Mesenteric fat pad (tissue), 1 donor: ENCODE measurements around the gene TNIP1. TPM values are rescaled to one million over a fixed set of nuclear protein-coding genes. Genes with fewer than 3 reads are reported as not detected.

Experiments
- DNase-seq: peaks from one replicate; pipeline ENCODE4 v3.0.0-alpha.2; 2020; ENCODE audit warnings: low spot score
- total RNA-seq: library from RNA; stranded (reverse); fragmentation: NEBNext Ultra II Directional; extraction: Animal tissue kit (Norgen Biotek cat#: 25700); gene quantifications from one replicate; pipeline ENCODE4 v1.2.1, GENCODE V29; 2021
- donor health status: DM: yes; HTN: yes; CAD: no.

The TNIP1 gene
- total RNA-seq, 1 donor from 2014 or later: 285 TPM

DNA sequence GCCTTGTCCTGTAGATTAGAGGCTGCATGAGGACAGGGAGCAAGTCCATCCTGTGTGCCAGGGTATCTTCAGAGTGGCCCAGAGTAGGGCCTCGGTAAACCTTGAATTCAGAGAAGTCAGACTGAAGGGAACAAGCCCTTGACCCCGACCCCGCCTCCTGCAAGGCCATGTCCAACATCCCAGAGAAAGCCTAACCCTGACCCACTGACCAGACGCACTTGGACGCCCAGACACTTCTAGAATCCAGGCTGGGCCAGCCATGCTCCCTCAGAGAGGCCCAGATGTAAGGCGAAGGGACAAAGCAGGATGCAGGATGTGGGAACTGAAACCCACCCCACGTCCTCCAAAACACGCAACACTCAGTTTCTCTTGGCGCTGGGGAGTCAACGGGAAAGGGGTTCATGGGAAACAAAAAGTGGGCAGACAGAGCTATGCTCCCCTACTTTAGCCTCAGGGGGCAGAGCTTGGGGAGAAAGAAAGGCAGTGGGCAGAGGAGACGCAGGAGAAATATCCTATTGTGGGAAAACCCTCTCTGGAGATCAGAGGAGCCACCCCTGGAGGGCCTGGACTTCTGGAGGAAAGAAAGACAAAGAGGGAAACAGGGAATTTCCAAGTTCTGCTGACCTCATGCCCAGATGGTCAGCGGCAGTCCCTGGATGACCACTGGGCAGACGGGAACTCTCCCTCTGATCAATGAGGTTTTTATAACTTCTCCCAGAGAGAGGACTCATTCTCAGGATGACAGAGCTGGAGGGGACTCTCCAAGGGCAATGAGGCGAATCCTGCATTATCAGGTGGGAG is 13.0 kb downstream of the TNIP1 start:
- DNase-seq: no peak

GRCh38 chr5:151066920-151067319 is 13.9 kb downstream of the TNIP1 start:
- no peak for DNase-seq

DNA sequence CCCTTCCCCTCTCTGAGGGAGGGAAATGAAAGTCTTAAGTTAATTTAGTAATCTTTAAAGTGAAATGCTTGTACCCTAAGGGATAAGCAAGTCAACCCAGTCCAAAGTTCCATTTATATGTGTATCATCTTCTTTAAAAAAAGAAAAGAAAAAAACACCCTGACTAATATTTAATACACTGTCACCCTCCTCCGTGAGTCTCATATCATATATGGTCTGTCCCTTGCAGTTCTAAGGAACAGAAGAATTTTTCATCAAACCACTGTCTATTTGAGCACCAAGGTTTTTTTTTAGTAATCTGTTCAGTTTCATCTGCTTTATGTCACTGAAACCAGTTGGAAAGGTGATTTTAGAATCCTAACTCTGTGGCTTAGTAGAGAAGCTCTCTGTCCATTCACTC is 15.2 kb downstream of the TNIP1 start:
- DNase-seq: no peak

GRCh38 chr5:151064916-151065499 is 15.8 kb downstream of the TNIP1 start:
- DNase-seq: no peak

DNA sequence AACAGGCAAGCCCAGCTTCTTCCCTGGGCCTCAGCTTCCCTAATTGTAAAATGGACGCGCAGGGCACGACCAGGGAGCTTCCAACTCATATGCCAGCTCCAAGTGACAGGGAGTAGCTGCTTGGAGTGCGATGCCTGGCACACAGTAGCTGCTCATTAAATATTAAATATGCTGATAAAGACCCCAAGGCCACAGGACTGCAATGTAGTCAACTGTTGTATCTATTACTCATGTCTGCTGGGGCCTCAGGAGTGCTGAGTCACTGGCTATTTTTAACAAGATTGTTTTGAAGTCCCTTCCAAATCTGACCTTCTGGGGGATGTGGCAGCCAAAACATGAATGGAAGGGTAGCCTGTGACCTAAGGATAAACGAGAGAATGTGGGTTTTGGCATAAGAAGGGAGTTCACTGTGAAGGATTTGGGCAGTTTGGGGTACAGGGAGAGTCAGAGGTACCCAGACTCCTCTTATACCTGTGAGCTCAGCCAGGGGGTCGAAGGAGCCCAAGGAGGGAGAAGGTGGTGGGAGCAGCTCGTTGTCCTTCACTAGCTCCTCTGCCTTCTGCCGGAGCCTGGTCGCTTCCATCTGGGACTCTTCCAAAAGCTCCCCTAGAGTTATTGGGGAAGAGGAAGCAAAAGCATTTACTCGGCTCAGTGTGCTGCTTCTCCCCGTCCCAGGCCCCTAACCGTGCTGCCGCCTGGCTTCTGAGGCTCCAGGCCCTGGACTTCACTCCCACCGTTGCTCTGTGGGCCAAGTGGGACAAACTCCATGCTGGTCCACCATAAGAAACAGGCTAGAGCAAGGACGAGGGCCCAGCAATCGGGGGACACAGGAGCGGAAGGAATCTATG is 17.5 kb downstream of the TNIP1 start:
- DNase-seq: no peak

- no peak for DNase-seq
Observed at GRCh38 chr5:151062405-151063141, 18.3 kb downstream of the TNIP1 start.

DNA sequence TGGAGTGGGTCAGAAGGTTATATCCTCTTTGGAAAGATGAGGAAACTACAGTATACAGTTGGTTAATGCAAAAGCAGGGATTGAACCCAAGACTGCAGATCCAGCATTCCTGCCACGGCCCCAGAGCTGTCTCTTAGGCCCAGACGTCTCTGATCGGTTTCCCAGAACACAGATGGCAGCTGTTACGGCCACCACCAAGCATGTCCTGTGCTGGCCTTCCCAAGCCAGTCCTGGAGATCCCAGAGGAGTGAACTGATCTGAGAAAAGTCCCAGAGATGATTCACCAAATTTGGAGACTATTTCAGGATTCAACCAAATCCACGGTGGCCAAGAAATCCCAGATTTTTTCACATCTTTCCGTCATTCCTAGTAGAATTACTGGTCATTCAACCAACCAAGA is 20.1 kb downstream of the TNIP1 start:
- no peak for DNase-seq

GRCh38 chr5:151058891-151059489 is 21.8 kb downstream of the TNIP1 start:
- no peak for DNase-seq

DNA sequence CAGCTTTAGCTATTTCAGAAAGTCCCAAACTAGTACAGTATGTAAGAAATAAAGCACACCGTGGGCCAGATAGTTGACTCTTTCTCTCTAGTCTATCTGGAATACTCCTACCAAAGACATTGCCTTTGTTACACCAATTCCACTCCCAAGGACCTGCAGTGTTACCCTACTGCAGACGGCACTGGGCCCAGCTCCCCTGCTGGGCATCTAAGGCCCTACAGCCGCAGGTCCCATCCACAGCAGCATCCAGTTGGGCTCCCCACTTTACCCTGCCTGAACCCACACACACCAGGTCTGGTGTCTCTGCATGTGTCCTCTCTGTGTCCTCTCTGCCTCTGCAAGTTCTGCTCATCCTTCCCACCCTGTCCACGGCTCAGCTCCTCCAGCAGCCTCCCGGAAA is 22.5 kb downstream of the TNIP1 start:
- no peak for DNase-seq

DNA sequence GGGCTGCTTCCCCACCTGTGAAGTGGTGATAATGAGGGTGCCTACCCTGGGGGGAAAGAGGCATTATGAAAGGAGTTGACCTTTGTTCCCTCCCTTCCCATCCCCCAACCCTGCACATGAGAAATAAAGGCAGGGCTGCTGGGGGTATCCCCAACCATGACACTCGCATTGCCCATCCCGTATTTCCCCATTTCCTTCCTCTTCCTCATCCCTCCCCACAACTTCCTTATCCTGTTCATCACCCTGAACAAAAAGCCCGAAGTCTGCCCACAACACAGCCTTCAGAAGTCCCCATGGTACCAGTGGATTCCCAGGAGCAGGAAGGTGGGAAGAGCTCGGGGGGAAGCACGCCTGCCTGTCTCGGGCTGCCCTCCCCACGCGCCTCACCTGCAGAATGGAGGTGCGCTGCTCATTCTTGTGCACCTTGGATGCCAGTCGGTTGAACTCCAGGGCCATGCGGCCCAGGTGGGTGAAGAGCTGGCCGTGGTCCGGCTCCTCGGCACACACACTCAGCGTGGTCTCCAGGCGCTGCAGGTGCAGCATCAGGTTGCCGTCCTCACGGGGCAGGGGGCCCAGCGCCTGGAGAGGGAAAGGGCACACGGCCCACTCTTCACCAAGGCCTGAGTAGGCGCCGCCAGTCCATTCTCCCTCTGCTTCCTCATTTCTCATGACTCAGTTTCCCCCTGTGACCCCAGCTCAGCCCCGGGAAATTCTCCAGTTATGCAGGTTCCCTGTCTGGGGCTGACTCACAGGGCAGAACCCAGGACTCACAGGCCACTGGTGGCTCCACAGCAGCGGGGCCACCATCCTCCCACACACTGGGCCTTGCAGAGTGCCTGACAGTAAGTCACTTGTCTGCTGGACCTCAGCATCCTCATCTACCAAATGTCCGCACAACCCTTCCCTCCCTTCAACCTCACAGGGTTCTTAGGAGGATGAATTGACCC is 24.2 kb downstream of the TNIP1 start:
- DNase-seq: no peak

DNA sequence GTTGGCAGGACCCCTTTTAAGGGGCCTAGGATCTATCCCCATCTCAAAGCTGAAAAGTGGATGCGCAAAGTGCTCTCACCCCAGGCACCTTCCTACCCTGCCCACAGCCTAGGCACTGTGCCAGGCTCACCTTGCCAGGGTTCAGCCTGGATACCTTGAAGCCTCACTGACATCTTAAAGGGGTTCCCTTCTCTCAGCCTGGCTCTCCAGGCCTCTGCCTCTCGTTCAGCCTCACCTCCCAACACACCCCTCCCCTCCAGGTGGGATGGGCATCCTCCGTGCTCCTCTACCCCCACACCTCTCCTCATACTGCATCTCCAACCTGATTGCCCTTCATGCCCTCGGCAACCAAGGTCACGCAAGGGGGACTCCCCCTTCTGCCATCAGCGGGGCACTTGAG is 25.5 kb downstream of the TNIP1 start:
- no peak for DNase-seq

DNA sequence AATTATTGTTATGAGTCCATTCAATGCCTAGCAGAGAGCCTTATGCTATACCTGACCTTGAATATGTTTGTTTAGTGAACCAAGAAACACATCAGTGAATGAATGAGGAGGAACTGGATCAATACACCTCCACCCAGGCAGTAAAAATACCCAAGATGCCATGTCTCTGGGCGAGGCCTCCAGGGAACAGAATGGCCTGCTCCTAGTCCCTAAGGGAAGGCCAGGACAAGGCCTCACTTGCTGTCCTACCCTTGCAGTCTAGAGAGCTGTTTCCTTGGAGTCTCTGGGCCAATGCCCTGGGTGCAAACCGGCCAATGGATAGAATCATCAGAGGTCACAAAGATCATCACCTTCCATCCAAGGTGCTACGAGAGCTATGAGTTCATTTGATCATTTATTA is 26.1 kb downstream of the TNIP1 start:
- no peak for DNase-seq

- DNase-seq: no peak
Observed at GRCh38 chr5:151053796-151054462, 26.9 kb downstream of the TNIP1 start.

DNA sequence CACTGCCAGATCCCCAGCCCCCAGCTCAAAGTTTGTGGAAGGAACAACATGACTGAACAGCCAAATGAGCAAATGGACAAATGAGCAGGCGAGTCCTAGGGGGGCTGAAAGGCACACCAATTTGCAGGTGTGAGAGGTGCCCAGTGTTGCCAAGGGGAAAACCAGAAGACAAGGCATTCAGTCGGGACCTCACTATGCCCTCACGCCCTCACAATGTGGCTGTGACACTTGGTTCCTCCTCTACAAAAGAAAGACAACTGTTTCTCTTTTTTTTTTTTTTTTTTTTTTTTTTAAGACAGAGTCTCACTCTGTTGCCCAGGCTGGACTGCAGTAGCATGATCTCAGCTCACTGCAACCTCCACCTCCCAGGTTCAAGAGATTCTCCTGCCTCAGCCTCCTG is 28.0 kb downstream of the TNIP1 start:
- DNase-seq: no peak

DNA sequence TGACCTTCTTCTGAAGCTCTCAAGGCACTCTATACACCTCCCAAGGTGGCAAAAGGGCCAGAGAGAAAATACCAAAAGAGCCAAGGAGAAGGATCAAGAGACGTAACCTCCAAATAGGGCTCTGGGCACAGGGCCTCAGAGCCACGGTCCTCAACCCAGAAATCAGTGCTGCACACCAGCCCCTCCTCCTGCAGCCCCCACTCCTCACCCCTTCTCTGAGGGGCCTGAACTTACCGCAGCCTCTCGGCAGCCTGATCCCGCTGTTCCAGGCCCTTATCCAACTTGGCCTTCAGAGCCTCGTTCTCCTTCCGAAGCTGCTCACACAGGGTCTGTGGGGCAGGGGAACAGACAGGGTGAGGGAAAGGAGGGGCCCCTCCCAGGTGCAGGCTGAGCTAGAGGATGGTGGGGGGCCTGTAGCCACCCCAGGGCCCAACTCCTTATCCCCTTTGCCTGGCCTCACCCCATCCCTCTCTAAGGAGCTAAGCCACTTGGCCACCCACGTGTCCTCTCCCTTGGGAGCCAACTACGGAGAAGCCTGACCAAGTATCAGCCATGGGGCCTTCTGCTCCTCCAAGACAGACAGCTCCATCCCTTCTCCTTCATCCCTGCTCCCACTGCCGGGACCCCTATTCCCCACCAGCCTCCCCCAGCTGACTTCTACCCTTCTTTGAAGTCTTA is 28.8 kb downstream of the TNIP1 start:
- DNase-seq: no peak

- DNase-seq: no peak
Observed at GRCh38 chr5:151051066-151051930, 29.5 kb downstream of the TNIP1 start.

DNA sequence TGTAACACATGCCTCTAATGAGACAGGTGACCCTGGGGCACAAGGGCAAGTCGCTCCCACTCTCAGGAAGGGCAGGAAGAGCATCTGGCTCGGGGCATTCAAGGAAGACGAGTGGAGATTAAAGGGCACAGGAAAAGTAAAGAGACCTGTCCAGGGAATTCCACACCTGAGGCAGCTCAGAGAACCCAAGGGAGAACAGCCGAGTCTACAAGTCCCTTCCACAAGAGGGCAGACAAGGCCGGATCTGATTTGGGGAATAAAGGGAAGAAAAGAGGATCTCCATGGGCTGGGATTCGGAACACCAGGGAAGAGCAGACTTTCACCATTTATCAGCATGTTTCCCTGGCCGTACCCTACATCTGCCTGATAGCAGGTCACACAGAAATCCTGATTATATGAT is 32.3 kb downstream of the TNIP1 start:
- DNase-seq: no peak
